ENCODE measurements around the gene MAML3.

Gene MAML3

DNA sequence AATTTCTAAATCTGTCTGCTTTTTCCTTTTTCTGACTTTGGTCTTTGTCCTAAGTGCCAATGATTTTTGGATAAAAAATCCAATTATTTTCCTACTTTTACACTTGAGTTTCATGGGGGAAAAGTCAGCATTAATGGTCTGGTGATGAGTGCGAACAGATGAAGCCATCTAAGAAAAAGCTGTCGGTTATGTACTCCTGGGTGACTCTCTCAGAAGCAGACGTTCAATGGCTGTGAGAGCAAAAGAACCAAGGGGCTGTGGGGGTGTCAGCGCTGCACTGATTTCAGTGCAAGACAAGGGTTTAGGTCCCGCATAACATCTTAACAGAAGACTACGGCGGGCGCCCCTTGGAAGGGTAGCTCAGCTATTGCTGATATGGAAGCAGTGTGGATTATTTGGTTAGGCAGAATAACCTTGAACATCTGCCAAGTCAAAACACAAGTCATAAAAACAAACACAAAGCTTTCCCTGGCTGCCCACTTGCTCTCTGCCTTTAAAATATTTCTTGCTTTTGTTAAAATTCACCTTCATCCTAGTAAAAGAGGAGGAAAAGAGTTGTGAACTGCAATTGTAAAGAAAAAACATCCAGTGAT, 240.5 kb downstream of the MAML3 start:
- TF ChIP-seq, protein P1, sequence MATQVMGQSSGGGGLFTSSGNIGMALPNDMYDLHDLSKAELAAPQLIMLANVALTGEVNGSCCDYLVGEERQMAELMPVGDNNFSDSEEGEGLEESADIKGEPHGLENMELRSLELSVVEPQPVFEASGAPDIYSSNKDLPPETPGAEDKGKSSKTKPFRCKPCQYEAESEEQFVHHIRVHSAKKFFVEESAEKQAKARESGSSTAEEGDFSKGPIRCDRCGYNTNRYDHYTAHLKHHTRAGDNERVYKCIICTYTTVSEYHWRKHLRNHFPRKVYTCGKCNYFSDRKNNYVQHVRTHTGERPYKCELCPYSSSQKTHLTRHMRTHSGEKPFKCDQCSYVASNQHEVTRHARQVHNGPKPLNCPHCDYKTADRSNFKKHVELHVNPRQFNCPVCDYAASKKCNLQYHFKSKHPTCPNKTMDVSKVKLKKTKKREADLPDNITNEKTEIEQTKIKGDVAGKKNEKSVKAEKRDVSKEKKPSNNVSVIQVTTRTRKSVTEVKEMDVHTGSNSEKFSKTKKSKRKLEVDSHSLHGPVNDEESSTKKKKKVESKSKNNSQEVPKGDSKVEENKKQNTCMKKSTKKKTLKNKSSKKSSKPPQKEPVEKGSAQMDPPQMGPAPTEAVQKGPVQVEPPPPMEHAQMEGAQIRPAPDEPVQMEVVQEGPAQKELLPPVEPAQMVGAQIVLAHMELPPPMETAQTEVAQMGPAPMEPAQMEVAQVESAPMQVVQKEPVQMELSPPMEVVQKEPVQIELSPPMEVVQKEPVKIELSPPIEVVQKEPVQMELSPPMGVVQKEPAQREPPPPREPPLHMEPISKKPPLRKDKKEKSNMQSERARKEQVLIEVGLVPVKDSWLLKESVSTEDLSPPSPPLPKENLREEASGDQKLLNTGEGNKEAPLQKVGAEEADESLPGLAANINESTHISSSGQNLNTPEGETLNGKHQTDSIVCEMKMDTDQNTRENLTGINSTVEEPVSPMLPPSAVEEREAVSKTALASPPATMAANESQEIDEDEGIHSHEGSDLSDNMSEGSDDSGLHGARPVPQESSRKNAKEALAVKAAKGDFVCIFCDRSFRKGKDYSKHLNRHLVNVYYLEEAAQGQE (IDR thresholded peaks at IDR 0.05; ENCODE audit: insufficient replicate concordance, low read depth) = no peak
- TF ChIP-seq SPI1 (IDR thresholded peaks at IDR 0.05; ENCODE audit: borderline replicate concordance, low read depth) (no peak), GABPA (IDR thresholded peaks at IDR 0.05; ENCODE audit: low read depth) (no peak), POLR2AphosphoS5 (IDR thresholded peaks at IDR 0.05; ENCODE audit: low read depth) (no peak)
- TF ChIP-seq, protein P2, sequence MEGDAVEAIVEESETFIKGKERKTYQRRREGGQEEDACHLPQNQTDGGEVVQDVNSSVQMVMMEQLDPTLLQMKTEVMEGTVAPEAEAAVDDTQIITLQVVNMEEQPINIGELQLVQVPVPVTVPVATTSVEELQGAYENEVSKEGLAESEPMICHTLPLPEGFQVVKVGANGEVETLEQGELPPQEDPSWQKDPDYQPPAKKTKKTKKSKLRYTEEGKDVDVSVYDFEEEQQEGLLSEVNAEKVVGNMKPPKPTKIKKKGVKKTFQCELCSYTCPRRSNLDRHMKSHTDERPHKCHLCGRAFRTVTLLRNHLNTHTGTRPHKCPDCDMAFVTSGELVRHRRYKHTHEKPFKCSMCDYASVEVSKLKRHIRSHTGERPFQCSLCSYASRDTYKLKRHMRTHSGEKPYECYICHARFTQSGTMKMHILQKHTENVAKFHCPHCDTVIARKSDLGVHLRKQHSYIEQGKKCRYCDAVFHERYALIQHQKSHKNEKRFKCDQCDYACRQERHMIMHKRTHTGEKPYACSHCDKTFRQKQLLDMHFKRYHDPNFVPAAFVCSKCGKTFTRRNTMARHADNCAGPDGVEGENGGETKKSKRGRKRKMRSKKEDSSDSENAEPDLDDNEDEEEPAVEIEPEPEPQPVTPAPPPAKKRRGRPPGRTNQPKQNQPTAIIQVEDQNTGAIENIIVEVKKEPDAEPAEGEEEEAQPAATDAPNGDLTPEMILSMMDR (IDR thresholded peaks at IDR 0.05; ENCODE audit: insufficient read depth, low read length) = no peak
- no peak overlapping the region for H3K27ac ChIP-seq (replicated peaks)
- no peaks in the 10 kb centered on the region for H3K27me3 ChIP-seq (ENCODE audit: insufficient read depth, poor library complexity, severe bottlenecking)
- no peak overlapping the region for H3K4me3 ChIP-seq (replicated peaks; ENCODE audit: insufficient read depth, low read length)
- DNase-seq (ENCODE audit: low read depth in 1 of 2, low spot score in 1 of 2) = no peak

DNA sequence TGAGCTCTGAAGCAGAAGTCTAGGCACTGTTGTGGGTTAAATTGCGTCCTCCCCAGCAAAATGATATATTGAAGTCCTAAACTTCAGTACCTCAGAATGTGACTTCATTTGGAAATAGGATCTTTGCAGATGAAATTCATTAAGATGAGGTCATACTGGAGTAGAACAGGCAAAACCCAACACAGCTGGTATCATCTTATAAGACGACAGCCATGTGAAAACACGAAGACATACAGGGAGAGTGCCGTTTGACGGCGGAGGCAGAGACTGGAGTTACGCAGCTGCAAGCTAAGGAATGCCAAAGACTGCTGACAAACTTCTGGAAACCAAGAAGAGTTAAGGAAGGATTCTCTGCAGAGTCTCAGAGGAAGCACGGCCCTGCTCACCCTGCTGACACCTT, 241.5 kb downstream of the MAML3 start:
- Histone ChIP-seq H3K4me3 (replicated peaks; ENCODE audit: insufficient read depth, low read length) (no peak overlapping the region), H3K27ac (replicated peaks) (no peak overlapping the region), H3K27me3 (ENCODE audit: insufficient read depth, poor library complexity, severe bottlenecking) (no peaks in the 10 kb centered on the region)
- TF ChIP-seq GABPA (IDR thresholded peaks at IDR 0.05; ENCODE audit: low read depth) (no peak), POLR2AphosphoS5 (IDR thresholded peaks at IDR 0.05; ENCODE audit: low read depth) (no peak), SPI1 (IDR thresholded peaks at IDR 0.05; ENCODE audit: borderline replicate concordance, low read depth) (no peak)
- TF ChIP-seq, protein P2 (IDR thresholded peaks at IDR 0.05; ENCODE audit: insufficient read depth, low read length) = no peak
- TF ChIP-seq, protein P1 (IDR thresholded peaks at IDR 0.05; ENCODE audit: insufficient replicate concordance, low read depth) = no peak
- DNase-seq (ENCODE audit: low read depth in 1 of 2, low spot score in 1 of 2) = no peak

DNA sequence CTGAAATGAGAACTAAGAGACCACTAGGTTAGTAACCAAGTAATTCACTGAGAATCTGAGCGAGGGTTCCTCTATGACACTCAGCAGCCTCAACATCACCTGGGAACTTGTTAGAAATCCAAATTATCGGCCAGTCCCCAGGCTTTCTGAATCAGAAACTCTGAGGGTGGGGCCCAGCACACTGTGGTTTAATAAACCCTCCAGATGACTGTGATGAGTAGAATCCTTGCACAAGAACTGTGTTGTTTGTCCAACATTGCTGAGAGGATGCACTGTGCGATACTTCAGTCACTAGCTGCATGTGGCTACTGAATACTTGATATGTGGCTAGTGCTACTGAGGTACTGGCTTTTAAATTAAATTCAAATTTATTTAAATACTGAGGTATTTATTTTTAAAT, 243.9 kb downstream of the MAML3 start:
- TF ChIP-seq, protein P1 (IDR thresholded peaks at IDR 0.05; ENCODE audit: insufficient replicate concordance, low read depth) = no peak
- TF ChIP-seq, protein P2 (IDR thresholded peaks at IDR 0.05; ENCODE audit: insufficient read depth, low read length) = no peak
- TF ChIP-seq SPI1 (IDR thresholded peaks at IDR 0.05; ENCODE audit: borderline replicate concordance, low read depth) (no peak), GABPA (IDR thresholded peaks at IDR 0.05; ENCODE audit: low read depth) (no peak), POLR2AphosphoS5 (IDR thresholded peaks at IDR 0.05; ENCODE audit: low read depth) (no peak)
- H3K27me3 ChIP-seq (ENCODE audit: insufficient read depth, poor library complexity, severe bottlenecking) = no peaks in the 10 kb centered on the region
- no peak overlapping the region for H3K27ac ChIP-seq (replicated peaks)
- no peak overlapping the region for H3K4me3 ChIP-seq (replicated peaks; ENCODE audit: insufficient read depth, low read length)
- no peak for DNase-seq (ENCODE audit: low read depth in 1 of 2, low spot score in 1 of 2)

All from HL-60 (cell line).